GM12874 (cell line): ENCODE data around the gene MC4R.

Experiments
- TF ChIP-seq, protein P1 (sequence below): IDR thresholded peaks from 2 replicates; pipeline ENCODE4 v1.5.1; 2011; ENCODE audit warnings: low read depth, mild to moderate bottlenecking, control low read depth, low read length, moderate library complexity; ENCODE audit not compliant: insufficient read depth

Gene MC4R

DNA sequence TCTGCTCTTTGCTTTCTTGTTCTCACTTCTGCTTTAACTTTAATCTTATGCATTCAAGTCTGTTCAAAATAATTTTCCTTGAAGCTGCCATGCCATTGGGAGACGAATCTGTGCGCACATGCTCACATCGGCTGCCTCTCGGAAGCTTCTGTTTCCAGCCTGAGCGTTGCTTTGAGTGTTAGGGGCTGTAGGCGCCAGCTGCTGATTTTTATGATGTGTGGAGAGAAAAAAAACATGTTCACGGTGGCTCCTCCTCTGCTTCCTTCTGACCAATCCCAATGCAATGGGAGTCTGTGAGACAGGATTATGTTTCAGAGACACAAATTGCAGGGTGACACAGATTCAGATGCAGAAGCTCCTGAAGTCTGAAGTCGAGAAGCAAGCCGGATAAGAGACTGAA, at the start of gene MC4R:
Gene MC4R, minus strand, starts transcription at position 180 of the 400 bp plus-strand sequence. CDS start 426 bp downstream, outside the sequence.
- TF ChIP-seq, protein P1, sequence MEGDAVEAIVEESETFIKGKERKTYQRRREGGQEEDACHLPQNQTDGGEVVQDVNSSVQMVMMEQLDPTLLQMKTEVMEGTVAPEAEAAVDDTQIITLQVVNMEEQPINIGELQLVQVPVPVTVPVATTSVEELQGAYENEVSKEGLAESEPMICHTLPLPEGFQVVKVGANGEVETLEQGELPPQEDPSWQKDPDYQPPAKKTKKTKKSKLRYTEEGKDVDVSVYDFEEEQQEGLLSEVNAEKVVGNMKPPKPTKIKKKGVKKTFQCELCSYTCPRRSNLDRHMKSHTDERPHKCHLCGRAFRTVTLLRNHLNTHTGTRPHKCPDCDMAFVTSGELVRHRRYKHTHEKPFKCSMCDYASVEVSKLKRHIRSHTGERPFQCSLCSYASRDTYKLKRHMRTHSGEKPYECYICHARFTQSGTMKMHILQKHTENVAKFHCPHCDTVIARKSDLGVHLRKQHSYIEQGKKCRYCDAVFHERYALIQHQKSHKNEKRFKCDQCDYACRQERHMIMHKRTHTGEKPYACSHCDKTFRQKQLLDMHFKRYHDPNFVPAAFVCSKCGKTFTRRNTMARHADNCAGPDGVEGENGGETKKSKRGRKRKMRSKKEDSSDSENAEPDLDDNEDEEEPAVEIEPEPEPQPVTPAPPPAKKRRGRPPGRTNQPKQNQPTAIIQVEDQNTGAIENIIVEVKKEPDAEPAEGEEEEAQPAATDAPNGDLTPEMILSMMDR = no peak

DNA sequence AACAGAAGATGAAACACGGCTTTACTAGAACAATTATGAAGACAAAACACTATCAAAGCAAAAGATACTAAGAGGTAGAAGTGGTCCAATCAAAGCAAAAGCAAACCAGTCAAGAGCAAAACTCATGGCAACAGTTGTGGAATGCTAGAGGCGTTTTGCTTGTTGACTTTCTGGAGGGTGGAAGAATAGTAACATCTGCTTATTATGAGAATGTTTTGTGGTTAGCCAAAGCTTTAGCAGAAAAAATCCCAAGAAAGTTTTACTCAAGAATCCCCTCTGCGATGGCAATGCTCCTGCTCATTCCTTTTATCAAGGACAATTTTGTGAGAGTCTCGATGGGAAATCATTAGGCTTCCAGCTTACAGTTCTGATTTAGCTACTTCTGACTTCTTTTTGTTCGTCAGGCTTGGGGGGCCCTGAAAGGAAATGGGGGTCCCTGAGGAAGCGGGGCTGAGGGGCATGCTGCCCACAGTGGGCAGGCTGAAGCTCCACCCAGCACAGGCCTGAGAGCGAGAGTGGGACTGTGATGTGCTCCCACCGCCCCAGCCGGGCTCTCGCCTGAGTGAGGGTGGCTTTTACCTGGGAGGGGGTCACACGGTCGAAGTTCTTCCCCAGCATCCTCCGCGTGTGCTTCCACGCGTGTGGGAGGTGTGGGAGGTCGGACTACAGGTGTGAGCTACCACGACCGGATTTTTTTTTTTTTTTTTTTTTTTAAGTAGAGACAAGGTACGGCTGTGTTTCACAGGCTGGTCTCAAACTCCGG, 49.0 kb upstream of the MC4R start:
- TF ChIP-seq, protein P1 = no peak

DNA sequence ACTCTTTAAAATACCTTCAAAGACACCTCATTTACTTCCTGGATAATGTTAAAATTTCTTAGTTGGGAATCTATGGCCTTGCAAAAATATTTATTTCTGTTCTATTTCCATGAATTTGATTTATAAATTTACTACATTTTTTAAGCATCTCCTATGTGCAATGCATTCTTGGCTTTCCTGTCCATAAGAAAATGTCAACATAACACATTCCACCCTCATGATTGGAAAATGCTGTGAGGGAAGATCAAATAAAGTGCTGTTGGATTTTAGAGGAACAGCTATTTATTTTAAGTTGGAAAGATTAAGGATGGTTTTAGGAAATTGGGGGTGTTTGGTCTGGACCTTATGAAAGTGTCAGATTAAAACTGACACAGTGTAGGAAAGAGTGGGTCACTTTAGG, 45.4 kb upstream of the MC4R start:
- TF ChIP-seq, protein P1 = no peak

DNA sequence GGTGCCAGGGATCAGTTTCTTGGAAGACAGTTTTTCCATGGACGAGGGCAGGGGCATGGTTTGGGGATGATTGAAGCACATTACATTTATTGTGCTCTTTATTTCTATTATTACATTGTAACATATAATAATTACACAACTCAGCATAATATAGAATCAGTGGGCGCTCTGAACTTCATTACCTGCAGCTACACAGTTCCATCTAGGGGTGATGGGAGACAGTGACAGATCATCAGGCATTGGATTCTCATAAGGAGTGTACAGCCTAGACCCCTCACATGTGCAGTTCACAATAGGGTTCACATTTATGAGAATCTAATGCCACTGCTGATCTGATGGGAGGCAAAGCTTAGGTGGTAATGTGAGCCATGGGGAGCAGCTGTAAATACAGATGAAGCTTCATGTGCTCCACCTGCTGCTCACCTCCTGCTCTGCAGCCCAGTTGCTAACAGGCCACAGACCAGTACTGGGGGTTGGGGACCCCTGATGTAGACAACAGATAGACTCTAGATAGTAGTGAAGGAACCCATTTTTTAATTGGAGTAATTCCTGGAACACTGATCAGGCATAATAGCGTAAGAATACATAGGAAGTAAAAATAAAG, 41.5 kb upstream of the MC4R start:
- TF ChIP-seq, protein P1 = peak; percentile 60

DNA sequence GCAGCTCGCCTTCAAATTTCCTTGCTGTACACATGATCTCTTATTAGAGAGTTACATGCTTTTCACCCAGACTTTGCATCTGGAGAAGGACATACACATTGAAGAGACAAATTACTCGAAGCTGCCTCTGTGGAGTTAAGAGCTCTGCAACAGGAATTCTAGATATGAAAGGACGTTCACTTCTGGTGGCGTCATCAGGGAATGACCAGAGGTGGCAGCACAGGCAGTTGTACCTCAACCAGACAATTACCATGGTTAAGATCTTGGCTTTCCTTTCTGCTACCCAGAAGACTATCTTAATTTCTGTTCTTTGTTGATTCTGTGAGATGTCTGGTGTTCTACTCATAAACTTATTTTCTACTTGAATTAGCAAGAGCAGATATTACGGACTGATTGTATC, 39.1 kb upstream of the MC4R start:
- TF ChIP-seq, protein P1 = peak; percentile 22; the same call in 1 of the 2 replicates

DNA sequence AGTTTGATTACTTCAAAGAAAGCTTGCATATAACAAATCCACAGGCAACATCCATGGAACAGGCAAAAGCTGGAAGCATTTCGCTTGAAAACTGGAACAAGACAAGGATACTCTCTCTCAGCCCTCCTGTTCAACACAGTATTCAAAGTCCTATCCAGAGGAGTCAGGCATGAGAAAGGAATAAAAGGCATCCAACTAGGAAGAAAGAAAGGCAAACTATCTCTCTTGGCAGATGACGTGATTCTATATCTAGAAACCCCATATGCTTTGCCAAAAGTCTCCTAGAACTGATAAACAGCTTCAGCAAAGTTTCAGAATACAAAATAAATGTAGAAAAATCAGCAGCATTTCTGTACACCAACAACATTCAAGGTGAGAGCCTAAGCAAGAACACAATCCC, 34.1 kb upstream of the MC4R start:
- TF ChIP-seq, protein P1 = no peak

DNA sequence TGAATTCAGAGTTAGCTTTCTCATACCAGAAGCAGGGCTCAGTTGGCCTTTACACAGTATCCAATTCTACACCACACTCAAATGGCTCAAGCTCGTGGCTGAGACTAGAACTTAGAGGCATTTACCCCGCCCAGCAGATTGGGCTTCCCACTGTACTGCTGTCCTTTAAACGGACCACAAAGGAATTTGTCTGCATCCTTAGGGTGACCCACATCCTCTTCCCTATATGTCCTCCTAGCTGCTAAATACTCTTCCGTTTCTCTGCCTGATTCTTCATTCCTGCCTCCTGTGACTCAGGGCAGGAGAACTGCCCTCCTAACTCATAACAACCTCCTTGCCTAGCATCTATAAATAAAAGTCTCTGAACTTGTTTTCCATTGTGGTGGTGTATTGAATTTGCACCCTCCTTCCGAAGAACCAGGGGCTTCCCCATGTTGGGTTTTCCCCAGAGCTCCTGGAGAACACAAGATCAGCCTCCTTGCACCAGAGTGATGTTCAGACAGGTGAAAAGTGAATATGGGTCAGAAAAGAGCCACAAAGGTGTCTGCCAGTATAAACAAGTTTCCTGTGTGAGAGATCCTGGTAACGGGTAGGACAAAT, 32.0 kb upstream of the MC4R start:
- TF ChIP-seq, protein P1 = no peak
